HL-60 (cell line): ENCODE measurements around the gene GID4.
A peak's percentile ranks its signal among the peaks of the same experiment; 100 is the strongest.

ENCODE experiments used
- DNase-seq, 2 experiments: peaks; one replicate each; pipeline ENCODE4 v3.0.0-alpha.2; 2010 to 2020; ENCODE audit warnings: low read depth in 1 of 2, low spot score in 1 of 2
- H3K27ac ChIP-seq: fragments of 250-450 bp; sonication (Bioruptor Pico); replicated peaks from 2 replicates; pipeline ENCODE4 v1.5.1; 2020; ENCODE audit warnings: mild to moderate bottlenecking, moderate library complexity
- H3K27me3 ChIP-seq: fragments of 250-450 bp; sonication (Bioruptor Pico); 2 replicates; pipeline ENCODE4 v1.5.1; 2021; ENCODE audit warnings: mild to moderate bottlenecking, moderate library complexity; ENCODE audit not compliant: insufficient read depth, poor library complexity, severe bottlenecking
- H3K4me3 ChIP-seq: replicated peaks from 2 replicates; pipeline ENCODE4 v1.5.1; 2011; ENCODE audit warnings: mild to moderate bottlenecking, control low read depth, low read length; ENCODE audit not compliant: insufficient read depth
- CTCF ChIP-seq: IDR thresholded peaks from one replicate; pipeline ENCODE4 v1.5.1; 2011; ENCODE audit warnings: low read length, control low read depth, inconsistent platforms; ENCODE audit not compliant: insufficient read depth
- GABPA ChIP-seq: IDR thresholded peaks from 2 replicates; pipeline ENCODE4 v1.6.1; 2012; ENCODE audit warnings: low read depth
- POLR2AphosphoS5 ChIP-seq: IDR thresholded peaks from 2 replicates; pipeline ENCODE4 v1.6.1; 2012; ENCODE audit warnings: low read depth
- REST ChIP-seq: IDR thresholded peaks from 2 replicates; pipeline ENCODE4 v1.6.1; 2012; ENCODE audit warnings: low read depth; ENCODE audit not compliant: insufficient replicate concordance
- SPI1 ChIP-seq: IDR thresholded peaks from 2 replicates; pipeline ENCODE4 v1.6.1; 2012; ENCODE audit warnings: low read depth, mild to moderate bottlenecking, borderline replicate concordance

Gene GID4

GRCh38 chr17:18039535-18040260, 490 bp downstream of the GID4 start:
- peak overlapping the region; percentile 83 for H3K4me3 ChIP-seq
- DNase-seq, result no peak
- H3K27me3 ChIP-seq, result no peaks in the 10 kb centered on the region
- TF ChIP-seq POLR2AphosphoS5 (no peak), GABPA (no peak), SPI1 (no peak), CTCF (no peak), REST (no peak)
- peak overlapping the region; percentile 79 for H3K27ac ChIP-seq

- H3K27me3 ChIP-seq, result no peaks in the 10 kb centered on the region
- peak overlapping the region; percentile 83 for H3K4me3 ChIP-seq
- H3K27ac ChIP-seq, result peak overlapping the region; percentile 79; the same call in 1 of the 2 replicates
- TF ChIP-seq REST (no peak), SPI1 (no peak), CTCF (no peak), POLR2AphosphoS5 (no peak), GABPA (no peak)
- no peak for DNase-seq
Observed at GRCh38 chr17:18040261-18040858, 1.2 kb downstream of the GID4 start.

GRCh38 chr17:18041776-18042175, 2.6 kb downstream of the GID4 start:
- peak in 1 of 2 experiments; percentile 21 for DNase-seq
- no peak for TF ChIP-seq GABPA
- no peaks in the 10 kb centered on the region for H3K27me3 ChIP-seq
- no peak overlapping the region for H3K27ac ChIP-seq
- H3K4me3 ChIP-seq, result no peak overlapping the region

GRCh38 chr17:18042983-18043382, 3.8 kb downstream of the GID4 start:
- Histone ChIP-seq H3K4me3 (no peak overlapping the region), H3K27ac (no peak overlapping the region)
- no peak for TF ChIP-seq SPI1
- no peak for TF ChIP-seq REST
- no peak for TF ChIP-seq CTCF
- no peak for TF ChIP-seq GABPA
- TF ChIP-seq POLR2AphosphoS5, result no peak

More at GRCh38 chr17:18042983-18043382, 3.8 kb downstream of the GID4 start:
- H3K27me3 ChIP-seq, result no peaks in the 10 kb centered on the region
- no peak for DNase-seq
